IMR-90 (cell line): ENCODE results near the gene SART1.

ENCODE experiments used
- CEBPB ChIP-seq: IDR thresholded peaks from 2 replicates; pipeline ENCODE4 v1.6.1; 2012; ENCODE audit warnings: low read depth, low read length, improper control_type of control experiment
- CHD1 ChIP-seq: IDR thresholded peaks from 2 replicates; pipeline ENCODE4 v1.6.1; 2012; ENCODE audit warnings: low read depth, low read length, improper control_type of control experiment
- FOS ChIP-seq: fragments of 150-350 bp; IDR thresholded peaks from 2 replicates; pipeline ENCODE4 v1.6.1; 2016; ENCODE audit warnings: low read depth, low read length
- MAFK ChIP-seq: IDR thresholded peaks from 2 replicates; pipeline ENCODE4 v1.6.1; 2012; ENCODE audit warnings: low read depth, low read length, improper control_type of control experiment
- NFE2L2 ChIP-seq: fragments of 150-350 bp; IDR thresholded peaks from 2 replicates; pipeline ENCODE4 v1.6.1; 2016; ENCODE audit warnings: low read depth, mild to moderate bottlenecking, low read length
- POLR2A ChIP-seq: IDR thresholded peaks from 2 replicates; pipeline ENCODE4 v1.6.1; 2012; ENCODE audit warnings: mild to moderate bottlenecking, low read depth, low read length
- RAD21 ChIP-seq: IDR thresholded peaks from 2 replicates; pipeline ENCODE4 v1.6.1; 2012; ENCODE audit warnings: low read length, improper control_type of control experiment
- RCOR1 ChIP-seq: IDR thresholded peaks from 2 replicates; pipeline ENCODE4 v1.6.1; 2012; ENCODE audit warnings: mild to moderate bottlenecking, low read length, improper control_type of control experiment; ENCODE audit not compliant: insufficient replicate concordance
- RFX5 ChIP-seq: IDR thresholded peaks from 2 replicates; pipeline ENCODE4 v1.8.0; 2012; ENCODE audit warnings: low read depth, mild to moderate bottlenecking, low read length, moderate library complexity
- TF ChIP-seq, protein P1 (sequence below): conservative IDR thresholded peaks from 2 replicates; pipeline ENCODE4 v1.5.1; 2012; ENCODE audit warnings: mild to moderate bottlenecking, low read depth, low read length, improper control_type of control experiment
- TF ChIP-seq, protein P2 (sequence below): fragments of 150-350 bp; IDR thresholded peaks from 2 replicates; pipeline ENCODE4 v1.6.1; 2016; ENCODE audit warnings: low read depth, mild to moderate bottlenecking, low read length, moderate library complexity, borderline replicate concordance
- TF ChIP-seq, protein P3 (sequence below): fragments of 150-350 bp; IDR thresholded peaks from 2 replicates; pipeline ENCODE4 v1.6.1; 2017; ENCODE audit warnings: mild to moderate bottlenecking, antibody characterized with exemption, low read length, low read depth

DNA sequence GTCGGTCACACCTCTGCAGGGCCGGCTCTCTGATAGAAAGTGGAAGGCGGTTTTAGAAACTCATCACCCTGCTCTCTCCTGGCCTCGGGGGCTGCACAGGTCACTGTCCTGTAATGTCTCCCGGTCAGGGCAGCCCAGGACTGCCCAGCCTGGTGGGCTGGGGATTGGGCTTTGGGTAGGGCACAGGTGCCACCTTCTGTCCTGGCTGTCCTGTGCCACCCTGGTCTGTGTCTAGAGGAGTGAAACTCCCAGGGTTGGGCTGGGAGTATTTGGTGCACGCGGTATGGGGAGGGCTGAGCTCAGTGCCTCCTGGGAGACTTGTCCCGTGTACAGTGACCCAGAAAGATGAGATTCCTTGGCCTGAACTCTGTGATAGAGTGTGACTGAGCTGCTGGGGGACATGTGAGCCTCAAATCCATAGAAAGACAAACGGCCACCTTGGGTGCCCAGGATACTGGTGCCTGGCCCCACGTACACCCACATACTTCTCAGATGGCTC lies 17.8 kb downstream of the SART1 start:
- TF ChIP-seq CEBPB (no peak), RAD21 (no peak), MAFK (no peak), RFX5 (no peak), POLR2A (no peak), RCOR1 (no peak), NFE2L2 (no peak), FOS (no peak), CHD1 (no peak)
- TF ChIP-seq, protein P1, sequence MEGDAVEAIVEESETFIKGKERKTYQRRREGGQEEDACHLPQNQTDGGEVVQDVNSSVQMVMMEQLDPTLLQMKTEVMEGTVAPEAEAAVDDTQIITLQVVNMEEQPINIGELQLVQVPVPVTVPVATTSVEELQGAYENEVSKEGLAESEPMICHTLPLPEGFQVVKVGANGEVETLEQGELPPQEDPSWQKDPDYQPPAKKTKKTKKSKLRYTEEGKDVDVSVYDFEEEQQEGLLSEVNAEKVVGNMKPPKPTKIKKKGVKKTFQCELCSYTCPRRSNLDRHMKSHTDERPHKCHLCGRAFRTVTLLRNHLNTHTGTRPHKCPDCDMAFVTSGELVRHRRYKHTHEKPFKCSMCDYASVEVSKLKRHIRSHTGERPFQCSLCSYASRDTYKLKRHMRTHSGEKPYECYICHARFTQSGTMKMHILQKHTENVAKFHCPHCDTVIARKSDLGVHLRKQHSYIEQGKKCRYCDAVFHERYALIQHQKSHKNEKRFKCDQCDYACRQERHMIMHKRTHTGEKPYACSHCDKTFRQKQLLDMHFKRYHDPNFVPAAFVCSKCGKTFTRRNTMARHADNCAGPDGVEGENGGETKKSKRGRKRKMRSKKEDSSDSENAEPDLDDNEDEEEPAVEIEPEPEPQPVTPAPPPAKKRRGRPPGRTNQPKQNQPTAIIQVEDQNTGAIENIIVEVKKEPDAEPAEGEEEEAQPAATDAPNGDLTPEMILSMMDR = no peak
- TF ChIP-seq, protein P2, sequence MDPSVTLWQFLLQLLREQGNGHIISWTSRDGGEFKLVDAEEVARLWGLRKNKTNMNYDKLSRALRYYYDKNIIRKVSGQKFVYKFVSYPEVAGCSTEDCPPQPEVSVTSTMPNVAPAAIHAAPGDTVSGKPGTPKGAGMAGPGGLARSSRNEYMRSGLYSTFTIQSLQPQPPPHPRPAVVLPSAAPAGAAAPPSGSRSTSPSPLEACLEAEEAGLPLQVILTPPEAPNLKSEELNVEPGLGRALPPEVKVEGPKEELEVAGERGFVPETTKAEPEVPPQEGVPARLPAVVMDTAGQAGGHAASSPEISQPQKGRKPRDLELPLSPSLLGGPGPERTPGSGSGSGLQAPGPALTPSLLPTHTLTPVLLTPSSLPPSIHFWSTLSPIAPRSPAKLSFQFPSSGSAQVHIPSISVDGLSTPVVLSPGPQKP = no peak
- TF ChIP-seq, protein P3, sequence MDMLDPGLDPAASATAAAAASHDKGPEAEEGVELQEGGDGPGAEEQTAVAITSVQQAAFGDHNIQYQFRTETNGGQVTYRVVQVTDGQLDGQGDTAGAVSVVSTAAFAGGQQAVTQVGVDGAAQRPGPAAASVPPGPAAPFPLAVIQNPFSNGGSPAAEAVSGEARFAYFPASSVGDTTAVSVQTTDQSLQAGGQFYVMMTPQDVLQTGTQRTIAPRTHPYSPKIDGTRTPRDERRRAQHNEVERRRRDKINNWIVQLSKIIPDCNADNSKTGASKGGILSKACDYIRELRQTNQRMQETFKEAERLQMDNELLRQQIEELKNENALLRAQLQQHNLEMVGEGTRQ = no peak
